Muscle of arm (tissue), 14 donors: ENCODE measurements around the gene OR6K6. TPM values are rescaled to one million over a fixed set of nuclear protein-coding genes. Genes with fewer than 3 reads are reported as not detected.

Experiments used
- DNase-seq: peaks from one replicate; pipeline ENCODE4 v3.0.0-alpha.2; 2013
- long read RNA-seq, 11 donors: transcript quantifications; one replicate each; lab custom pipeline, GENCODE V29; 2026
- polyA plus RNA-seq, 12 donors: library from polyadenylated mRNA; unstranded; fragments of 120-200 nt; gene quantifications; one replicate each; pipeline ENCODE4 v1.2.1, GENCODE V29; 2013; ENCODE audit not compliant: insufficient read length in 12 of 12

Gene OR6K6, protein sequence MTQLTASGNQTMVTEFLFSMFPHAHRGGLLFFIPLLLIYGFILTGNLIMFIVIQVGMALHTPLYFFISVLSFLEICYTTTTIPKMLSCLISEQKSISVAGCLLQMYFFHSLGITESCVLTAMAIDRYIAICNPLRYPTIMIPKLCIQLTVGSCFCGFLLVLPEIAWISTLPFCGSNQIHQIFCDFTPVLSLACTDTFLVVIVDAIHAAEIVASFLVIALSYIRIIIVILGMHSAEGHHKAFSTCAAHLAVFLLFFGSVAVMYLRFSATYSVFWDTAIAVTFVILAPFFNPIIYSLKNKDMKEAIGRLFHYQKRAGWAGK
- not detected for polyA plus RNA-seq
- long read RNA-seq, donor 1: 0 reads
- long read RNA-seq, donor 2: 0 reads
- long read RNA-seq, donor 3: 0 reads
- long read RNA-seq, donor 4: 0 reads
- long read RNA-seq, donor 5: 0 reads
- long read RNA-seq, donor 6: 0 reads
- long read RNA-seq, donor 7: 0 reads
- long read RNA-seq, donor 8: 0 reads
- long read RNA-seq, donor 9: 0 reads
- long read RNA-seq, donor 10: 0 reads
- long read RNA-seq, donor 11: 0 reads

DNA sequence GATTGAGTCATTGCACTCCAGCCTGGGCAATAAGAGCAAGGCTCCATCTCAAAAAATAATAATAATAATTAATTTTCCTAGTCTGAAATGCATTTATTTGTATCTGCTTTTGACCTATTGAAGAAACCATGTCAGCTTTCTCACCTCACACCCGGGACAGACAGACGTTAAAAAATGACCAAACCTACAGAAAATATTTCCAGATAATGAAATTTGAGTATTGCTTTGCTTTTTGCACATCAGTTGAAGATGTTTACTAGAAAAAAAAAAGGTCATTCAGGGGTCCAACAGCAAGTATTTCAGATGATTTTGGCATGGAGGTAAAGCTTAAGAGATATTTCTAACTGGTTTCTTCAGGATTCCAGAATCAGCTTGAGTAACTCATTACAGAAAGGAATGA is at the start of gene OR6K6:
TSS of gene OR6K6 (plus strand) at position 301 of the 400 bp plus-strand sequence. CDS start 168 bp downstream, outside the sequence.
- DNase-seq: no peak

DNA sequence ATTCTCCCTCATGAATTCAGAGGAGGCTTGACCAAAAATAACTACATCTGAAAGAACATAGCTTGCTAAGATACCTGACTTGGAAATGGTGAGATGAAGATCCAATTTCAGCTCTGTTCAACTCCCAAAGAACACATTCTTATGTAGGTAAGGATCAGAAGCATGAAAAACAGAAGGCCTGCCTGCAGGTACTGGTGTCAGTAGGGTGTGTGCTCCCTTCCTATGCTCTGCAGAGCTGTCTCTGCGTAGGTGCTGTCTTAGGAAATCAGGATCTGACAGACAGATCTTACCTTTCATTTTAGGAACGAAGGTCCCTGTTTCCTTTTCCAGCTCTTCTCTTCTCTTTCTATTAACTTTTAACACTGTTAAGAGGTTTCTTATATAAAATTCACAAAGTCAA is 48.4 kb upstream of the OR6K6 start:
- no peak for DNase-seq

DNA sequence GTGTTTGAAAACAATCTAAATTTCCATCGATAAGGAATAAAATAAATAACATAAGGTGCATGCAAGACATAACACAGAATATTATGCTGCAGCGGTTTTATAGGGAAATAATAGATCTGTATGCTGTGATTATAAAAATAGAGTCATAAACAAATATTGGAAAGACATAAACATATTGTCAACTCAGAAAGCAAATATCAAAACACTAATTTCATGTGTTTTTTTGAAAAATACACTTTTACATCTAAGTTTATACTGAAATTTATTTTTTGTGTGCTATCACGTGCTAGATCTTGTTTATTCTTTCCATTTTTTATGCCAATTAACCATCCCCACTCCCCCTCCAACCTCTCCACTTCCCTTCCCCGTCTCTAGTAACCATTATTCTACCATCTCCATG is 43.4 kb upstream of the OR6K6 start:
- DNase-seq: no peak

GRCh38 chr1:158714754-158715153 is 39.8 kb upstream of the OR6K6 start:
- DNase-seq: no peak

DNA sequence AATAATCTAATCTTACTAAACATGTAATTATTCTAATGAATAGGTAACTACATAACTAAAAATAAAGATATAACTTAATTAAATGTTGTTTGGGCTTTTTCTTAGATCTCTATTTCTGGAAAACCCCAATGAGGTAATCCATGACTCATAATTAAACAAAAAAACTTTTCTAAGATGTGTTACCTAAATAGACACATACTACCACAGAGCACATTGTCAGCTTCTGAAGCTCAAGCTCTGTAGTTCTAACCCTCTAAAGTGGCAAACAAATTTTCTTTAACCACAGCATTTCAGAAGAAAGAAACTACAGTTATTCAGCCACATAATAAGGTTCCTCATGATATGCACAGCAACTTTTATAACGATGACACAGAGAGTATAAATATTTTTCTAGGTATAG is 38.2 kb upstream of the OR6K6 start:
- DNase-seq: no peak

DNA sequence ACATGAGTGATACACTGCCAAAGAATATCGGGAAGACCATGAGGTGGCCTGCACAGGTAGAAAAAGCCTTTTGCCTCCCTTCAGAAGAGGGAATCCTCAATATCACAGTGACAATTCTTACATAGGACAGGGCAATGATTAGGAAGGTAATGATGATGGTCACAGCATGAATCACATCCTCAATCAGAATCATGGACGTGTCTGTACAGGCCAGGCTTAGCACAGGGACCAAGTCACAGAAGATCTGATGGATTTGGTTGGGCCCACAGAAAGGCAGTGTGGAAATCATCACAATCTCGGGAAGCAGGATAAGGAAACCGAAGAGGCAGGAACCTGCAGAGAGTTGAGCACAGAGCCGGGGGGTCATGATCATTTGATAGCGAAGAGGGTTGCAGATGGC is 37.2 kb upstream of the OR6K6 start:
- no peak for DNase-seq

DNA sequence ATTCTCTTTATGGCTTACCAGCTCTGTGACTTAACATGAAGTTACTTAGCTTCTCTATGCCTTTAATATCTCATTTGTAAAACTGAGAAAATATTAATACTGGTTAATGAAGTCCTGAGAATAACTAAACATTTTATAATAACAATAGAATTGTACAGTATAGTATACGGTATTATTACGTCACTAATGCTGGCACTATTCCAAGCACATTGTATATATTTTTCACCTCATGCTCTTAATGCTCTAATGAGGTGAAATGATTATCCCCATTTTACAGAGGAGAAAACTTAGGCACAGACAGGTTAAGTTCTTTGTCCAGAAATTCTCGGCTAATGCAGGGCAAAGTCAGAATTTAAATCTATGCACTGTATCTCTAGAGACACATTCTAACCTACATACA is 34.9 kb upstream of the OR6K6 start:
- DNase-seq: no peak

- DNase-seq: no peak
Measured at GRCh38 chr1:158720620-158721019, 33.9 kb upstream of the OR6K6 start, which contains the start of gene OR6K3. Gene OR6K3, minus strand, starts transcription at chr1:158720720. Its CDS starts 2,605 bp downstream, at chr1:158718115.

DNA sequence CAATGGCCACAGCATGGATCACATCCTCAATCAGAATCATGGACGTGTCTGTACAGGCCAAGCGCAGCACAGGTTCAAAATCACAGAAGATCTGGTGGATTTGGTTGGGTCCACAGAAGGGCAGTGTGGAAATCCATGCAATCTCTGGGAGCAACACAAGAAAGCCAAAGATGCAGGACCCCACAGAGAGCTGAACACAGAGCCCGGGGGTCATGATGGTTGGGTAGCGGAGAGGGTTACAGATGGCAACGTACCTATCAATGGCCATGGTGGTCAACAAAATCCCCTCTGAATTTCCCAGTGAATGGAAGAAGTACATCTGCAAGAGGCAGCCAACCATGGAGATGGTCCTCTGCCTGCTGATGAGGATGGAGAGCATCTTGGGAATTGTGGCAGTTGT is 30.1 kb upstream of the OR6K6 start:
- no peak for DNase-seq

DNA sequence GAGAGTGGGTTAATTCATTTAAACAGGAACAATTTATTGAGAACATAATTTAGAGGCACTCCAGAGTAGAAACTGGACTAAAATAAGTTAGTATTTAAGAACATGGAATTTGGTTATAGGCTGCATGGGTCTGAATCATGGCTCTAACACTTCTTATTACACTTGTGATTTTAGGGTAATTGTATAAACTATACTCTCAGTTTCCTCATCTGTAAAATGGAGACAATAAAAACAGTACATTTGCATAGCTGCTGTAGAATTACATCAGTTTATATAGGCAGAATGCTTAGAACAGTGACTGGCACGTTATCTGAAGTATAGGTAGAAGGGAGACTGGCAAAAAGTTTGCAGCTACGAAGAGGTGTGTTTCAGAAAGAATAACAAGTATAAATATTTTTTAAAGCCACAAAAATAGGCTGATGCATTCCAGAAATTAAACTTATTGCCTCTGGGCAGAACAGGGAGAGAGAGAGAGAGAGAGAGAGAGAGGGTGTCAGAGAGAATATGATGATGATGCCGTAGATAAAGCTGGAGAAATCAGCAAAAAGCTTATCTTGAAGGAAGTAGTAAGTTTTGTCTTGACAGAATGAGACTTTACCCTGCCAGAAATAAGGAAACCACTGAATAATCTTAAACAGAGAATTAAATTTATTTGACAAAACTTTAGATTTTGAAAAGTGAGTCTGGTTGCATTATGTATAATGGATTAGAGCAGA is 25.9 kb upstream of the OR6K6 start:
- no peak for DNase-seq

- DNase-seq: no peak
Measured at GRCh38 chr1:158730453-158730852, 24.1 kb upstream of the OR6K6 start.

DNA sequence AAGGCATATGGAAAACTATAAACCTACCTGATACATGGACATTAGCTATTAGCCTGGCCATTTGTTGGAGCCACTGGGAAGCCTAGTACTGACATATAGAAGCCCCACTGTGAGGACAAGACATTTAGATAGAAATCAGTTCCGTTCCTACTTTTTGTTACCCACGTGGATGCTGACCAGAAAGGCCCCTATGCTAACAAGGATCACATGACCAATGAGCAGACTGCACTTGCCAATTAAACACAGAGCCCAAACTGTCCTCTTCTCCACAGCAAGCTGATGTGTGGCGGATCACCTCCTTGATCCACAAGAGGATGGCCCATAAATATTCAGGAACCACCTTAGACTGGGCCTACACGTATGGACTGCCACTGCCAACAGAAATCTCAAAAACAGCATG is 22.8 kb upstream of the OR6K6 start:
- DNase-seq: no peak

GRCh38 chr1:158732524-158732923 is 22.0 kb upstream of the OR6K6 start:
- DNase-seq: no peak

DNA sequence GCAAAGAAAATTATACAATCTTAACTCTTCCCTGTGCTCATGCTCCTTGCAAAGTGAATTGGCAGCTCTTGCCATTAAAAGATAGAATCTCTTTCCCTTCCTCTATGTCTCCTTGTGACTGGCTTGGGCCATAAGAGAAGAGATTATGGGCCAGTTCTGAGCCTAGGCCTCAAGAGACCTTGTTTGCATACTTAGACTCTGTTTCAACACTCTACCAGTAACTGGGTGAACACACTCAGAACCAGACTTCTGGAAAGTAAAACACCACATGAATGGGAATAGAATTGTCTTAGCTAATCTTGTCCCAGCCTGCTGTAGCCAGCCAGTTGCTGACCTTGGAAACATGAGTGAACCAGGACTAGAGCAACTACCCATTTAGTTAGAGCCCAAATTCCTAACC is 18.7 kb upstream of the OR6K6 start:
- no peak for DNase-seq

DNA sequence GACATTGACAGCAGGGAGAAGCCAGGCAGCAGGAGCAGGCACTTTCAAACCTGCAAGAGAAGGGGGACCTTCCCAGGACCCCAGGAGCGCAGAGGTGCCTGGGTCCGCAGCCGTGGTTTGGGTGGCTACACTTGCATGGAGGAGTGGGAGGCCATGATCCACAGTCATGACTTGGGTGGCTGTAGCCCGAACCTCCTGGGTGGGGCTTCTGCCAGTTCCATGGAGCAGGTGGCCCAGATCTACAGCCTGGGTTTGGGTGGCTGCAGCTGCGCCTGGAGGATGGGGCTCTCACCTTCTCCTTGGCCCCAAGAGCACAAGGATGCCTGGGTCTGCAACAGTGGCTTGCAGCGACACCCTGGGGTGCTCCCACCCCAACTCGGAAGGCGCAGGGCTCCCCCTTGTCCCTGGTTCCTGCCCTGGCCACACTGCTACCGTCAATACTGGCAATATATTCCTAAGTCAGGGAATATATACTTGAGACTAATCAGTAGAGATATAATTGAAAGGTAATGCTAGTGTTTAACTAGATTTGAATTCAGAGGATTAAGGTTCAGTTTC is 2.3 kb upstream of the OR6K6 start:
- no peak for DNase-seq

DNA sequence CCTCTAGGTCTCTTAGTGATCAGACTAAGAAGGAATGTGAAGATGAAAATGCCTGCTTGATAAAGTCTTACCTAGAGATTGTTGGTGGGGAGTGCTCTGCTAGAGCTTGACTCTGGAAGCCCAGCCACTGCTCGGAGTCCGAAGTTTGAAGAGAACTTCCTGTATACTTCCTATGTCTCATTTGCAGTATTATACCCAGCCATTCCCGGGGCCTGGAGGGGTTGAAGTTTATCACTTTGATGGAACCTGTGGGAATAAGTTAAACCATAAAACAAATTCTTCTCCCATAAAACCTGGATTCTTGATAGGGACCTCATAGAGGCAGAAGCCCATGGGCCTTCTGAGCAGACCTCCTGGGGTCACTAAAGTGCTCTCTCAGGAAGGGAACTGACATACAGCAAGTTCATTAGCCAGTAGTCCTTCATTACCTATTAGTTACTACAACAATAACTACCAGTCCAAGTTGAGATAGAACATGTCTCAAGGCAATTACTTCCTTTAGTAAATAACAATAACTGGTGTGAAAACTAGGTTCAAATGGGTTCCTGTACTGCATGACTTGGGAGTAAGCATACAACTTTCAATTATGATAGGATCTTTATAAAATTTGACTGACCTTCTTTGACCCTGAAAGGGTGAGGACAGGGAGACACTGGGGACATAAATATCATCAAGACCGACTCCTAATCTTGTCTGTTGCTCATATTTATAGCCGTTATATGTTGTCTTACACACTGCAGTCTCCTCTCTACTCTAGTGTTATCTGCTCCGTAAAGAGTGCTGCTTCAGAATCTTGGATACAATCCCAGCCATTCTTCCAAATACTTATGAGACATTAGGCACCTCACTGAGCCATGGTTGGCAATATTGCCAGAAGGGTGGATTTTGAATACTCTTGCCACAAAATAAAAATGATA is 17.7 kb downstream of the OR6K6 start, which contains the start of gene OR6N1:
TSS of gene OR6N1 (minus strand) at position 246 of the 917 bp plus-strand sequence. CDS start 5,513 bp downstream, outside the sequence.
- no peak for DNase-seq

GRCh38 chr1:158781104-158781503 is 26.6 kb downstream of the OR6K6 start, which contains the start of gene OR6N2:
Gene OR6N2, minus strand, starts transcription at chr1:158781204. Its CDS starts 3,569 bp downstream, at chr1:158777635.
- DNase-seq: no peak

DNA sequence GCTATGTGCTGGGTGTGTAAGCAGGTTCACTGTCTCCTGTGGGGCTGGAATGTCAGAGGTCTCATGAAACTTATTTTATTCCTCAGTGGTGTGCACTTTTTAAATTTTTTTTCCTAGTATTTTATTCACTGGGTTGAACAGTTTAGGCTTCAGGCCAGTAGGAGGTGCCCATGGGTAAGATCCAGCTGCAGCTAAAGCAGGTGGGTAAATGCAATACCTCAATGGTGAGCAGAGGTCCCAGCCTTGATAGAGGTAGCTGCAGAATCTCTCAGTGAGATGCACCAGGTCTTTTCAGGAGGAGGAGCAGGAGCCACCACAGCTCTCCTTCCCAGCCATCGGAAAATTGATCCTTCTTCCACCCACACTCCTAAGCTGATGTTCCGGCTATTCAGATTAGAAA is 39.1 kb downstream of the OR6K6 start:
- DNase-seq: no peak

- no peak for DNase-seq
Measured at GRCh38 chr1:158794247-158794646, 39.7 kb downstream of the OR6K6 start.

DNA sequence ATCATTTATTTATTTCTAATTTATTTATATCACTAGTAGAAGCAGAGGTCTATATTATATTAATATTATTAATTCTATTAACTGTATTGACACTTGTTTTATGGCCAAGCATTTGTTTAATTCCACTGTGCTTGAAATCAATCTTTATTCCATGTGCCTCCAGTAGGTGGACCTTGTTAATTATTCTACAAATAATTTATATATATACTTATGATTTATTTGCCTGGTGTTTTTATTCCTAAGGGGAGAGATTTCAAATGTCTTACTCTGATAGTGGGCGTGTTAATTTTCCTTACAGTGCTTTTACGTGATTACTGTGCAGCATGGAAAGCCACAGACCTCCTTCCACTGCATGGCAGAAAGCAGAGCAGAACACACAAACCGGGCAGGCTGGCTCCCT is 44.0 kb downstream of the OR6K6 start:
- DNase-seq: no peak

DNA sequence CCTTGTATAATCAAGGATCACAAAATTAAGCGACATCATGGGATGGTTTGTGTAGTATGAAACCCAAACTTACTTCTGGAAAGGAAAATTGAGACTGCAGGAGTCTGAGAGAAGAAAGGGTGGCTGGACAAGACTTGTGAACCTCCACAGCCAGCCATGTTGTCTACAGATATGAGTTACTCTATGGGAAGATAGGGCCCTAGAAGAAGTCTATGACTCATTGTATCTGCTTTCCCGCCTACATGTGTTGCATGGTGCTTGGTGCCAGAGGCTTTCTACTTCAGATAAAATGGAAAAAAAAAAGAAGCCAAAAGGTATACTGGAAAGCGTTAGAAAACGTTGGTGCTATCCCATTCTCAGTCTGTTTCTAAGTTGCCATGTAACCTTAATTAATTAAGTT is 45.2 kb downstream of the OR6K6 start:
- DNase-seq: no peak
